GM12878 (cell line): ENCODE measurements around the gene ATP13A1. TPM values are rescaled to one million over a fixed set of nuclear protein-coding genes. Genes with fewer than 3 reads are reported as not detected.

Source experiments
- ATAC-seq: fragments of 200-7000 bp; cut with Tn5 transposase; 3 replicates; pipeline ENCODE4 v1.9.1; 2020; ENCODE audit warnings: mild to moderate bottlenecking, moderate library complexity
- BruUV-seq: library from RNA; stranded (reverse); fragments of 400-500 nt; replicated peaks from 2 replicates; lab custom pipeline; 2021; lab: Mats Ljungman, UMichigan
- CTCF ChIA-PET: fragments of 300-600 bp; sonication (Branson Sonifier 250); formaldehyde crosslinking; extraction: SDS; loops from one replicate; lab custom pipeline; 2021; ENCODE audit warnings: inconsistent platforms; lab: Yijun Ruan, JAX
- POLR2A ChIA-PET: fragments of 350-600 bp; formaldehyde crosslinking; extraction: SDS; loops from one replicate; lab custom pipeline; 2021; ENCODE audit warnings: inconsistent platforms; lab: Charles Lee
- RAD21 ChIA-PET: fragments of 300-600 bp; sonication (Branson Sonifier 250); formaldehyde crosslinking; loops from one replicate; lab custom pipeline; 2023; ENCODE audit warnings: antibody characterized with exemption; ENCODE audit not compliant: unreplicated experiment; lab: Charles Lee
- SMC1A ChIA-PET: fragments of 300-600 bp; sonication (Branson Sonifier 250); formaldehyde crosslinking; loops from one replicate; lab custom pipeline; 2023; ENCODE audit not compliant: unreplicated experiment, uncharacterized antibody; lab: Charles Lee
- DNase-seq: peaks from one replicate; pipeline ENCODE4 v3.0.0-alpha.2; 2011; ENCODE audit warnings: low read depth, low spot score
- FAIRE-seq: peaks from 3 replicates; lab custom pipeline; 2011; peaks lifted over from hg19 to GRCh38; lab: Jason Lieb, UNC
- H2AFZ ChIP-seq: 2 replicates; pipeline ENCODE4 v1.6.0; 2011; ENCODE audit warnings: low read depth, low read length, control low read depth; ENCODE audit not compliant: control insufficient read depth
- H3K27ac ChIP-seq: 2 replicates; pipeline ENCODE4 v1.5.1; 2011; ENCODE audit warnings: control low read depth; ENCODE audit not compliant: control insufficient read depth, insufficient read depth
- H3K27me3 ChIP-seq, 2 experiments: replicated peaks in 1 of 2; 2 replicates each; pipeline versions ENCODE4 v1.6.0 to v1.6.1; 2011; ENCODE audit warnings: low read length in 1 of 2; ENCODE audit not compliant: control insufficient read depth in 2 of 2, insufficient read depth in 2 of 2
- H3K36me3 ChIP-seq, 2 experiments: 2 replicates each; pipeline ENCODE4 v1.5.1; 2011; ENCODE audit warnings: low read length in 1 of 2; ENCODE audit not compliant: control insufficient read depth in 2 of 2, insufficient read depth in 2 of 2
- H3K4me1 ChIP-seq: 2 replicates; pipeline ENCODE4 v1.6.1; 2011; ENCODE audit warnings: mild to moderate bottlenecking, low read length, moderate library complexity, mixed read lengths; ENCODE audit not compliant: control insufficient read depth, insufficient read depth
- H3K4me2 ChIP-seq: 2 replicates; pipeline ENCODE4 v1.6.0; 2011; ENCODE audit warnings: control low read depth; ENCODE audit not compliant: control insufficient read depth, insufficient read depth
- H3K4me3 ChIP-seq: fragments of 200-600 bp; sonication (generic); 2 replicates; pipeline ENCODE4 v1.5.1; 2016
- H3K79me2 ChIP-seq: 2 replicates; pipeline ENCODE4 v1.6.0; 2011; ENCODE audit warnings: low read length; ENCODE audit not compliant: control insufficient read depth, insufficient read depth
- H3K9ac ChIP-seq: 2 replicates; pipeline ENCODE4 v1.8.0; 2011; ENCODE audit warnings: low read length, control low read depth, mixed read lengths; ENCODE audit not compliant: control insufficient read depth, insufficient read depth
- H3K9me3 ChIP-seq: replicated peaks from 3 replicates; pipeline ENCODE4 v1.5.1; 2011; ENCODE audit warnings: mild to moderate bottlenecking, low read length; ENCODE audit not compliant: control insufficient read depth, insufficient read depth
- H4K20me1 ChIP-seq: 2 replicates; pipeline ENCODE4 v1.6.0; 2011; ENCODE audit not compliant: control insufficient read depth, insufficient read depth
- EZH2 ChIP-seq: IDR thresholded peaks from 2 replicates; pipeline ENCODE4 v1.6.1; 2012; ENCODE audit warnings: low read depth, mild to moderate bottlenecking, control low read depth, inconsistent platforms, low read length, borderline replicate concordance; ENCODE audit not compliant: control insufficient read depth
- LARP7 ChIP-seq: fragments of 450-650 bp; IDR thresholded peaks from 2 replicates; pipeline ENCODE4 v1.6.1; 2017; ENCODE audit warnings: mild to moderate bottlenecking
- POLR2A ChIP-seq: IDR thresholded peaks from 2 replicates; pipeline ENCODE4 v1.6.1; 2011; ENCODE audit warnings: low read depth, mild to moderate bottlenecking, low read length
- WRNIP1 ChIP-seq: IDR thresholded peaks from 2 replicates; pipeline ENCODE4 v1.6.1; 2011; ENCODE audit warnings: low read depth, low read length, improper control_type of control experiment, borderline replicate concordance
- WGBS: methylation state at CpG from one replicate; pipeline ENCODE4 v1.1.6; 2016; ENCODE audit warnings: low lambda C conversion rate; ENCODE audit not compliant: insufficient replicate concordance, insufficient coverage; ENCODE audit errors: missing lambda C conversion rate; 5-methylcytosine and 5-hydroxymethylcytosine counted together
- in situ Hi-C: fragments of 300-500 bp; cut with MboI; formaldehyde crosslinking; loops from 9 replicates; pipeline ENCODE4 v1.14.3; 2018; ENCODE audit warnings: mixed read lengths
- intact Hi-C: fragments of 100-400 bp; cut with micrococcal nuclease; formaldehyde crosslinking; loops from one replicate; pipeline ENCODE4 v1.14.2; 2022; ENCODE audit not compliant: unreplicated experiment
- polyA plus RNA-seq, 11 experiments: library from polyadenylated mRNA; depleted of rRNA in 4 of 11; unstranded in 6 of 11; stranded (reverse) in 5 of 11; fragments of >200 nt; fragmentation: Nextera tagmentation in 4 of 11; fragmentation: Illumina TruSeq in 1 of 11; extraction: Ambion mirVana in 4 of 11; extraction: Trizol in 1 of 11; gene quantifications; 1 replicate in 1 of 11; 2 replicates in 10 of 11; pipeline versions ENCODE4 v1.2.1 to v1.2.3, GENCODE V29; 2011 to 2016; ENCODE audit warnings: inconsistent platforms in 2 of 11, missing spikeins in 2 of 11, low read depth in 1 of 11
- total RNA-seq, 4 experiments: library from RNA; depleted of rRNA in 3 of 4; stranded (reverse); fragments of >200 nt in 3 of 4; fragmentation: Illumina TruSeq in 1 of 4; extraction: Trizol in 1 of 4; gene quantifications; 2 replicates each; pipeline versions ENCODE4 v1.2.1 to v1.2.3, GENCODE V29; 2013 to 2021

ATP13A1 gene
- total and polyA plus RNA-seq, 10 of the 15 experiments (the other 5 are each of a cell fraction or from before 2014, with no cell fraction given) = 0.37 to 91.0 (median 29.8) TPM

- CTCF ChIA-PET = no interaction called here
- SMC1A ChIA-PET = no interaction called here
- no peak overlapping the region for H2AFZ ChIP-seq
- H4K20me1 ChIP-seq = no peaks in the 10 kb centered on the region; the same call in 1 of the 2 replicates
- no peak for ATAC-seq
- no peaks in the 10 kb centered on the region; the same call in 1 of the 2 replicates for H3K4me1 ChIP-seq
- RAD21 ChIA-PET = no interaction called here
- in situ Hi-C loops = no loop called here
- intact Hi-C loops = no loop called here
- H3K9ac ChIP-seq = no peak overlapping the region
- H3K27ac ChIP-seq = no peak overlapping the region
- no peaks in the 10 kb centered on the region for H3K9me3 ChIP-seq
- H3K27me3 ChIP-seq = no peaks in the 10 kb centered on the region
- TF ChIP-seq LARP7 = no peak
- TF ChIP-seq POLR2A = peak; percentile 25; the same call in 1 of the 2 replicates
- TF ChIP-seq, all 136 proteins: peak for 1
- peaks cover 12% of the 10 kb centered on the region for H3K79me2 ChIP-seq
- POLR2A ChIA-PET = interaction anchor here (0.6 kb wide), 1 partner anchor 481 kb away, joined by 4 read pairs; no protein-coding TSS in a partner anchor
- BruUV-seq = no TSS peak
- FAIRE-seq = no peak
- H3K36me3 ChIP-seq = peaks cover 29 to 30% of the 10 kb centered on the region in 2 experiments
- H3K4me3 ChIP-seq = no peak overlapping the region
- WGBS = 97% methylated on average over 25 of the region's 53 CpGs
- no peak for DNase-seq
- no peak overlapping the region for H3K4me2 ChIP-seq
These were observed 25.8 kb downstream of the ATP13A1 start for GRCh38 chr19:19637523-19638251.

GRCh38 chr19:19637186-19637522, 26.3 kb downstream of the ATP13A1 start:
- ATAC-seq = no peak
- no peaks in the 10 kb centered on the region; the same call in 1 of the 2 replicates for H4K20me1 ChIP-seq
- H3K79me2 ChIP-seq = peaks cover 6% of the 10 kb centered on the region
- BruUV-seq = no TSS peak
- no peak for DNase-seq
- CTCF ChIA-PET = no interaction called here
- no peak overlapping the region for H3K9ac ChIP-seq
- peaks cover 30 to 33% of the 10 kb centered on the region in 2 experiments for H3K36me3 ChIP-seq
- H3K4me1 ChIP-seq = no peaks in the 10 kb centered on the region; the same call in 1 of the 2 replicates
- POLR2A ChIA-PET = interaction anchor here (0.6 to 1.2 kb wide), 2 partner anchors 20 to 59 kb away, joined by 3 read pairs; no protein-coding TSS in a partner anchor
- in situ Hi-C loops (no loop called here), intact Hi-C loops (no loop called here)
- RAD21 ChIA-PET = no interaction called here
- H3K9me3 ChIP-seq = no peaks in the 10 kb centered on the region
- H3K4me2 ChIP-seq = no peak overlapping the region
- no peaks in the 10 kb centered on the region for H3K27me3 ChIP-seq
- H2AFZ ChIP-seq = no peak overlapping the region
- SMC1A ChIA-PET = no interaction called here
- 98% methylated on average over 18 of the region's 27 CpGs for whole genome bisulfite sequencing
- H3K27ac ChIP-seq = no peak overlapping the region
- H3K4me3 ChIP-seq = no peak overlapping the region
- no peak for TF ChIP-seq WRNIP1
- no peak for TF ChIP-seq EZH2
- no peak for FAIRE-seq
